ENCODE results near the gene NPHS1. TPM values are rescaled to one million over a fixed set of nuclear protein-coding genes. Genes with fewer than 3 reads are reported as not detected.
A peak's percentile ranks its signal among the peaks of the same experiment; 100 is the strongest.
"Not testable (repeated sequence)": the region's sequence is repeated elsewhere in the genome, so short reads cannot be mapped to it uniquely, and the experiment has no call there.

Gene NPHS1
- polyA plus RNA-seq, 5 donors = 0.29 to 1.5 (median 0.50) TPM

DNA sequence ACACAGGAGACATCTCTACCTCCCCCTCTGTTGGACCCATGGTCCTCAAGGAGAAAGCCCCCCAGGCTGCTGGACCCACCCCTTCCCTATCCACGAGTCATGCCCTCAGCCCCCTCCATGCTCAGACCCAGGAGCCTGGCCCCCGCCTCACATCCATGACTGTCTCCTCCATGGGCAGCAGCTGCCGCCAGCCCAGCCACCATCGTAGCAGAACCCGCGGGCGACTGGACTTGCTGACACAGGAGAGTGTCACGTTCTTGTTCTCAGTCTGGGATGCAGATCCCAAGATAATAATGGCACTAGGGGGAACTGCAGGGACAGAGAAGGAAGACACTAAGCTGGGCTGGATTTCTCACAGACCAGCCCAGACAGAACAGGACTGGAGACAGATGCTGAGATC is 3.8 kb downstream of the NPHS1 start:
- no peak for DNase-seq

GRCh38 chr19:35847911-35848310 is 4.4 kb downstream of the NPHS1 start:
- DNase-seq = no peak

DNA sequence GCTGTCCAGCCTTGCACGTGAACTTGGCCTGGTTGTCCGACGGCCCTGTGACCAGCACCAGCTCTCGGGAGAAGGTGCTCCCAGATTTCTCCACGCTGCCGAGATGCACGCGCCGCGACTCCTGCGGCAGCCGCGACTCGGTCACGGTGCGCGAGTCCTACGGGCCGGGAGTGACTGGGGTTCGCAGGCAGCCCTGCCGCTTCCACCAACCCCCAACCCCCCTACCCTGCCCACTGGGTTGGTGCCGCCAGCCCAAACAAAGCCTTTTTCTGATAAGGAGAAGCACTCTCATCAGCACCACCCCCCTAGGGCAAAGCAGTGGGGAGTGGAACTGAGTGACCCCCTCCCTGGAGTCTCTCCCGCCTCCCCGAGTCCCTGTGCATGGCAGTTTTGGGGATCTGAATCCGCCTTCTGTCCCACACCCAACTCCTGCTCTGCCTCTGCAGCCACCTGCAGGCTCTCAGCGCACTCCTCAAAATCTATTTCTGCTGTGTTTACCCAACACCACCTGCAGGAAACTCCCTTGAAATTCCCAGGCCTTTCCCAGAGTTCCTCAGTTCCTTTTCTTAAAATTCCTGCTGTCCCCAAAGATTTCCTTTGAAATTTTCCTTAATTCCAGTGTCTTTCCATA is 6.2 kb downstream of the NPHS1 start:
- DNase-seq = no peak

- no peak for DNase-seq
Measured at GRCh38 chr19:35845215-35846037, 6.9 kb downstream of the NPHS1 start.

GRCh38 chr19:35844482-35845214 is 7.7 kb downstream of the NPHS1 start:
- no peak for DNase-seq

DNA sequence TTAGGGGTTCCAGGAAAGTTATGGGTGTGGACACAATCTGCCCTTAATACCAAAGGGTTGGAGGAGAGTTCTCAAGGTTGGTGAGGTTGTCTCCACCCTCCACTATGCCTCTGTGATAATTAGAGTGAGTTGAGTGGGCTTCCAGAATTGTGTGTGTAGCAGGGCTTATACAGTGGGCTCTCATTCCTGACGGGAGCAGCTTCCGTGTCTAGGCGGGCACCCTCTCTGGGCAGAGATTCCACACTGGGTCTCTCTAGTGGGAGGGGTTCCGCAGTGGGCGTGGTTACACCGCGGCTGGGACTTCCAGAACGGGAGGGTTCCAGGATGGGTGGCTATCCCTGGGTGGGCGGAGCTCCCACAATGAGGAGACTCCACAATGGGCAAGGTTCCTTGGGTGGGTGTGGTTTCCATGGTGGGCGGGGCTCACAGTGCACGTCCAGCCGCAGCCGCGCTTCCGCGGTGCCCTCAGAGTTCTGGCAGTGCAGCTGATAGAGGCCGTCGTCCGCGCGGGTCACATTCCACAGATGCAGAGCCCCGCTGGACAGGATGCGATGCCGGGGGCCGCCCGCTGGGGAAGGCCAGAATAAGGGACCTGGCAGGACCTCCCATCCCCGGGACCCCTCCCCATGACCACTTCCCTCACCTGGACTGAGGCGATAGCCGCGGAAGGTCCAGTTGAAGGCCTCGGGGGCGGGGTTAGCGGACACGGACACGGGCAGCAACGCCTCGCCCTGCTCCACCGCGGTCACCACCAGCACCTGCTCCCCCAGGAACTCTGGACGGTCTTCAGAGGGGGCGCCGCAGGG is 8.4 kb downstream of the NPHS1 start:
- no peak for DNase-seq

DNA sequence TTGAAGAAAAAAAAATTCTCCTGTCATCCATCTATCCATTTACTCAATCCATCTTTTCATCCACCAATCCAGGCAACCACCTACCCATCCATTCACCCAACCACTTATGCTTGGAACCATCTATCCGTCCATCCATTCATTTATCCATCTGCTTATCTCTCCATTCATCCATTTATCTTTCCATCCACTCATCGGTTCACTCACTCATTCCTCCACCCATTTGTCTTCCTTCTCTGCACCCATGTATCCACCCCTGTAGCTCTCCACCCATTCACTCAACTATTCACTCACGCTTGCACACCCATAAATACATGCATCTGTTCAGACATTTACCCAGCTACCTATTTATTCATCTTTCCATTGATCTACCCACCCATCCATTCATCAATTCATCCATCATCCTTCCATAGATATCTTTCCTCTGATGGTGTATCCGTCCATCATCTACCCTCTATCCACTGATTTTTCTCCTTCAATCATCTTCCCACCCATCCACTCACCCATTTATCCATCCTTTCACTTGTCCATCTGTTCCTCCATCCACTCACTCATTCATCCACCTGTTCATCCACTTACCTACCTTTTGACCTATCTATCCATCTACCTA is 9.5 kb downstream of the NPHS1 start:
- DNase-seq = no peak

- DNase-seq = no peak
Measured at GRCh38 chr19:35841961-35842595, 10.2 kb downstream of the NPHS1 start.

DNA sequence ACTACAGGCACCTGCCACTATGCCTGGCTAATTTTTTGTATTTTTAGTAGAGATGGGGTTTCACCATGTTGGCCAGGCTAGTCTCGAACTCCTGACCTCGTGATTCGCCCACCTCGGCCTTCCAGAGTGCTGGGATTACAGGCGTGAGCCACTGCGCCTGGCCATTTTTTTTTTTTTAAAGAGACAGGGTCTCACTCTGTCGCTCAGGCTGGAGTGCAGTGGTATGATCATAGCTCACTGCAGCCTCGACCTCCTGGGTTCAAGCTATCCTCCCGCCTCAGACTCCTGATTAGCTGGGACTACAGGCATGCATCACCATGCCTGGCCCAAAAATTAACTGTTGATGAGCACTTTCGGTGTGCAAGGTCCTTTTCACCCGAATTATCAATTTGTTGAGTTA is 16.2 kb downstream of the NPHS1 start:
- DNase-seq = not testable (repeated sequence)

DNA sequence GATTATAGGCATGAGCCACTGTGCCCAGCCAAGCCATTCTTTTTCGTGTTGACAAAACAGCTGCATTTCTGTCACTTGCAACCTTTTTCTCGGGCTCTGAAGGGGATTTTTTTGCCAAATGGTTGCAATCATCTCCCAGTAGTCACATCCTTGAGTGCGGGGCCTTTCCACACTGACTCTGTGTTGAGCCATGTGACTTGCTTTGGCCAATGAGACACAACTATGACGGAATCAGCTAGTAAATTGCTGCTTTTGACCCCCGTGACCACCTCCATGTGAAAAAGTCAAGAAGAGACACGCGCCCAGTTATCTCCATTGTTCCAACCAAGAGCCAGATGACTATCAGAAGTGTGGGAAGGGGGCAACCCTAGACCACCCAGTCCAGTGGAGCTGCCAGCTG is 18.3 kb downstream of the NPHS1 start:
- no peak for DNase-seq

DNA sequence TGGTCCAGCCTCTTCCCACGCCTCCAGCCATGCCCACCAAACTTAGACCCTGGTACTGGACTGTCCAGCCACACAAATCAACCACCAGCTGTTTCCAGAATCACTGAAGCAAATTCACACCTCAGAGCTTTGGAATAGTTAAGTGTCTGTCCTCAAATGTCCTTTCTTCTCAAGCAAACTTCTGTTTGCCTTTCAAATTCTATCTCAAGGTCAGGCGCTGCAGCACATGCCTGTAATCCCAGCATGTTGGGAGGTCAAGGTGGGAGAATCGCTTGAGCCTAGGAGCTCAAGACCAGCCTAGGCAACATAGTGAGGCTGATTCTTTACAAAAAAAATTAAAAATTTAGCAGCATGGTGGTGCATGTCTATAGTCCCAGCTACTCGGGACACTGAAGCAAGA is 20.2 kb downstream of the NPHS1 start:
- no peak for DNase-seq

GRCh38 chr19:35830986-35831385 is 21.3 kb downstream of the NPHS1 start:
- DNase-seq = no peak

GRCh38 chr19:35828692-35829301 is 23.5 kb downstream of the NPHS1 start:
- DNase-seq = peak; percentile 67 to 71

DNA sequence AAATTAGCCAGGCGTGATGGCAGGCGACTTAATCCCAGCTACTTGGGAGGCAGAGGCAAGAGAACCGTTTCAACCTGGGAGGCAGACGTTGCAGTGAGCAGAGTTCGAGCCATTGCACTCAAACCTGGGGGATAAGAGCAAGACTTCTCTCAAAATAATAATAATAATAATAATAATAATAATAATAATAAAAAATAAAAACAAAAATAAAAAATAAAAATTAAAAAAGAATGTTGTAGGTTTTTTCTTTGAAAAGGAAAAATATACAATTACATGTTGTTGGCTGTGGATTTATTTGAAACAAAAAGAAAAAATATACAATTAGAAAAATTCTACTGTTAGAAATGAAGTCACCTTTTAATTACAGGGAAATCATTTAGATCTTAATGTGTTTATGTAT is 28.2 kb downstream of the NPHS1 start:
- DNase-seq = no peak

- no peak for DNase-seq
Measured at GRCh38 chr19:35822579-35822978, 29.7 kb downstream of the NPHS1 start.

GRCh38 chr19:35818445-35818844 is 33.9 kb downstream of the NPHS1 start:
- DNase-seq = no peak

DNA sequence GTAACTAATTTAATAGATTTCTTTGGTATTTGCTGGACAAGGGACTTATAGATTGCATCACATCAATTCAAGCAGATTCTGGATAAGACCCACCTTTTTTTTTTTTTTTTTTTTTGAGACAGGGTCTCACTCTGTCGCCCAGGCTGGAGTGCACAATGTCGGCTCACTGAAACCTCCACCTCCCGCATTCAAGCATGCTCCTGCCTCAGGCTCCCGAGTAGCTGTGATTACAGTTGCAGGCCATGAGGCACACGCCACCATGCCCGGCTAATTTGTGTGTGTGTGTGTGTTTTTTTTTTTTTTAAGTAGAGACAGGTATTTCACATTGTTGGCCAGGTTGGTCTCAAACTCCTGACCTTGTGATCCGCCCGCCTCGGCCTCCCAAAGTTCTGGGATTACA is 35.5 kb downstream of the NPHS1 start:
- DNase-seq = no peak

GRCh38 chr19:35816262-35816661 is 36.0 kb downstream of the NPHS1 start:
- no peak for DNase-seq

DNA sequence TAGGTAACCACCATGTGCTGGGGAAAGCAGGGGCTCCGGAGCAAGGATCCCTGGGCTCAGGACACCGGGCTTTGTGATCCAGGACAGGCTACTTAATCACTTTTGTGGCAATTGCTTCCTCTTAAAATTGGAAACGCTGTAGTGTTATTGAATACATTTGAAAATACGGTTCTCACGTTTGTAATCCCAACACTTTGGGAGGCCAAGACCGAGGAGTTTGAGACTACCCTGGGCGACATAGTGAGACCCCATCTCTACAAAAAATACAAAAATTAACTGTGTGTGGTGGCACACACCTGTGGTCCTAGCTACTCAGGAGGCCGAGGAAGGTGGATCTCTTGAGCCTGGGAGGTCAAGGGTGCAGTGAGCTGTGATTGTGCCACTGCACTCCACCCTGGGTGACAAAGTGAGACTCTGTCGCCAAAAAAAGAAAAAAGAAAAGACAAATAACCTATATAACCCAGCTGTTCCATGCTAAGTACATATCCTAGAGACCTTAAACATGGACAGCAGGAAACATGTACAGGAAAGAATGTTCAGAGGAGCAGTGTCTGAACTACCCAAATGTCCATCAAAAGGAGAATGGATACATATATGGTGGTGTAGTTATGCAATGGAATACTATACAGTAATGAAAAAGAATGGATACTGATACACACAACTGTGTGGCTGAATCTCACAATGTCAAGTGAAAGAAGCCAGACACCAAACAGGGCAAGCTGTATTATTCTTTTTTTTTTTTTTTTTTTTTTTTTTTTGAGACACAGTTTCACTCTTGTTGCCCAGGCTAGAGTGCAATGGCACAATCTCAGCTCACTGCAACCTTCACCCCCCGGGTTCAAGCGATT is 39.0 kb downstream of the NPHS1 start:
- no peak for DNase-seq

Data from right lung (tissue), 5 donors.